Fibroblast of the conjunctiva (primary cell): Measurements from ENCODE around the gene RNASET2.

Experiments
- DNase-seq: peaks from one replicate; pipeline ENCODE4 v3.0.0-alpha.2; 2010; ENCODE audit warnings: low read depth

The RNASET2 gene

DNA sequence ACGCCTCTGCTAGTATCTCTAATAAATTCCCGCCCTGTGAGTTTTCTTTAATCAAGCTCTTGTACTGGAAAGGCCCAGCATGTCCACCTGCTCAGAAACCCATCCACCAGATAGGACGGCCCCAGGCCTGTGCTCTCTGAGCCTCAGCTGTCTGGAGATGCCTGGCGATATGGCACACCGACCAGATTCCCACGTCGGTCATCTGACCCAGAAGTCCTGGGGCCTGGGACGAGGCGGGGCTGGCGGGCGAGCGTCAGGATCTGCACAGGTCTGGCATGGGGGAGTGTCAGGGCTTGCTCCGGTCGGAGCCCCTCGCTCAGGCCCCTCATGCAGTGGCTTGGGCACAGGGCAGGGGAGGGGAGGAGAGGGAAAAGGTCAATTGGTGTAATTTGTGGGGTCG is 10.2 kb downstream of the RNASET2 start:
- DNase-seq, result no peak

DNA sequence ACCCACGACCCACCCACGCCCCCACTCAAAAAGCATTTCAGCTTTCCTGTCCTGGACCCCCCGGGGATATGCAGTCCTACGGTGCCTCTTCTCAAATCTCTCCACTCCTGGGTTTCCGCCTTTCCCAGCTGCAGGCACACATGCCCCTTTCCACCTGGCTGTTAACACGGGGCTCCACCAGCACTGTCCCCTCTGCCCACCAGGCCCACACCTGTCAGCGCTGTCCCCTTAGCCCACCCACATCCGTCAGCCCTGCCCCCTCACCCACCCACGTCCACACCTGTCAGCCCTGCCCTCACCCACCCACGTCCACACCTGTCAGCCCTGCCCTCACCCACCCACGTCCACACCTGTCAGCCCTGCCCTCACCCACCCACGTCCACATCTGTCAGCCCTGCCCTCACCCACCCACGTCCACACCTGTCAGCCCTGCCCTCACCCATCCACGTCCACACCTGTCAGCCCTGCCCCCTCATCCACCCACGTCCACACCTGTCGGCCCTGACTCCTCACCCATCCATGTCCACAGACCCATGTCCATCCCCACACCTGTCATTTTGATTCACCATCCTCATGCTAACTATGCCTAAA is 11.6 kb downstream of the RNASET2 start:
- DNase-seq, result no peak

GRCh38 chr6:166942393-166943168 is 13.8 kb downstream of the RNASET2 start:
- DNase-seq, result no peak

DNA sequence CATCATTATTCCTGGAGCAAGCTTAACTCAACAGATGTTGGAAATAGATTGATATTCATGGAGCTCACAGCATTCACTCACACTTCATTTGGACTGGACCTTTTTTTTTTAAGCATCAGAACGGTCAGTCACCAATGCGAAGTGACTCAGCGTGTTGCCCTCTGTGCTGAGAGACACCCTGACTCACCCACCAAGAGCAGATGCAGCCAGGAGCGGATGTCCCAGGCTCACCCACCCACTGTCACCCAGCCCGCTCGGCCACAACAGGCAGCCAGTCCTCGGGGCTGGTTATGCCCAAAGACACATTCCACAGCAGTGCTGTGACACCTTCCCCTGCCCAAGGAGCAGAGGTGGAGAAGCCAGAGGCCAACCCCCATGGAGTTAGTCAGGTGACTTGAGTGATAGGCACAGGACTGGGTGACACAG is 15.7 kb downstream of the RNASET2 start:
- DNase-seq, result no peak

GRCh38 chr6:166939894-166940293 is 16.5 kb downstream of the RNASET2 start:
- no peak for DNase-seq

DNA sequence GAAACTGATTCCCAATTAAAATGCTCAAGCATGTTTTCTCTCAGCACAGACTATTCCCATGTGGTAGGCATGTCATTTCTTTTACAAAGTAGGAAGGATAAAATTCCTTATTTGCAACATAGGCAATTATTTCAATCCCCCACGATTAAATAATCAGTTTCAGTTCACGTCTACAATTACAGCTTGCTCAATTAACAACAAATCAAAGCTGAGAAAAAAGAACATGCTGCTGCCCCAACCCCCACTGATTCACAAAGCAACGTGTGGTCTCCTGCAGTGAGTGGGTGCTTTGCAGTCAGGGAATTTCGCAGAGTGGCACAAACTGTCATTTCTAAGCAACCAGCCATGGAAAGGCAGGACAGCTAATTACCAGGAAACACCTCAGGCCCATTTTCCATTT is 17.0 kb downstream of the RNASET2 start:
- DNase-seq, result no peak

- DNase-seq, result no peak
Observed at GRCh38 chr6:166938704-166939103, 17.6 kb downstream of the RNASET2 start.

GRCh38 chr6:166938150-166938549 is 18.2 kb downstream of the RNASET2 start:
- no peak for DNase-seq

GRCh38 chr6:166937746-166938145 is 18.6 kb downstream of the RNASET2 start:
- DNase-seq, result no peak

- DNase-seq, result no peak
Observed at GRCh38 chr6:166936079-166936787, 20.1 kb downstream of the RNASET2 start.

DNA sequence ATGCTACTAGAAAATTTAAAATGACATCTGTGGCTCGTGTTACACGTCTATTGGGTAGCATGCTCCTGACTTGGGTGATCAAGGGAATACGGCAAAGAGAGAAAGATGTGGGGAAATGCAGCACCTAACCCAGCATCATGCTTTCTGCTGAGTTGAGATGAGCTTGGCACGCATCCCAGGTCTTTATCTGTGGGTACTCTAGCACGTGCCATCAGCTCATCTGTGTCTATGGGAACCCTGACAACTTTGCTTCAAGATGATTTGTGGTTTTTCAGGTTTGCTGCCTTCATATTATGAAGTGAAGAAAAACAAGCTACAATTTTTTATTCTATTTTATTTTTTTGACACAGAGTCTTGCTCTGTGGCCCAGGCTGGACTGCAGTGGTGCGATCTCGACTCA is 21.0 kb downstream of the RNASET2 start:
- DNase-seq, result no peak

DNA sequence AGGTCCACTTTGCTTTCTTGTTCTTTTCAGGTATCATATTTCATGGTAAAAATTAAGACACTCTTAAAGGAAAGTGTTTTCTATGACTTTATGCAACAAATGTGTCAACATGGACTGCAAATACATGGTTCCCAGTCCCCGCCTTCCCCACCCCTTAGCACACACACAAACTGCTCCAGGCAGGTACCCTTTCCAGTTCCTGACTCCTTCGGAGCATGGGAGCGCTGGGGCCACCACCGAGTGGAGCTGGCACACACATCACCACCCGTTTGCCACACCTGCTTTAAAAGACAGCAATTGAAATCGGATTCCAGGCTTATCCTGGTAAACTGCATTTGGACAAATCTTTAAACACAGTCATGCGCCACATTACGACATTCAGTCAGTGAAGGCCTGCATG is 22.2 kb downstream of the RNASET2 start:
- DNase-seq, result no peak

GRCh38 chr6:166933396-166933795 is 23.0 kb downstream of the RNASET2 start:
- DNase-seq, result no peak

DNA sequence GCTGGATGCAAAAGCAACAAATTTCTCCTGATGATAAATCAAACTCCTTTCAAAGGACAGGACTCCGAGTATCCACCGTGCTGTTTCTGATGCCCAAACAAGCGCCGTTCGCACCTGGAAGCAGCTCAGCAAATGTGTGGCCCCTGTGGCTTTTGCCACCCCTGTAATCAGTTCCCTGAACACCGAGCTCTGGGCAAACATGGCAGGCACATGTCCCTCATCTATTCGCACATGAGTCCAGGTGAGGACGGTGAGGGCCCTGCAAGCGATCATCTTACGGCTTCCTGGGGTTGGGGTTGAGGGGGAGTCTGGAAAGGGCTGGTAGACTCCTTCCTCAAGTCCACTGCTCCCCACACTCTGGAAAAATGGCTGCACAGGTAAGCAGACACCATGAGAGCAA is 23.7 kb downstream of the RNASET2 start:
- DNase-seq, result no peak

DNA sequence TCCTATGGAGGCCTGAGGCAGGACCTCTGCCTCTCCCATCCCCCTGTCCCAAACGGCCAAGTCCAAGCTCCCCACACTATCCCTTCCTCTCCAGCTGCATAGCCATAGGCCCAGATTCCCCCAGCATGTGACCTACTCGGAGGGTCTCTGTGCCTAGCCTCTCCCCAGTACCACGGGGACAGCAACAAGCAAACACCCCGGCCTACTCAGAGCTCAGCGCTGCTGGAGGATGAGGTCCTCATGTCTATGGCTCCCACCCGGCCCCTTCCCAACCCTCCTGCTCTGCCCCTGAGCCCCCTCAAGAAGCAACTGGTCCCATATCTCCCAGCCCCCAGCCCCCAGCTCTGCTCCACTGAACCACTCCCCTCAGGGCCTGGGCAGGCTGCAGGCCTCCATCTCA is 24.2 kb downstream of the RNASET2 start:
- no peak for DNase-seq

GRCh38 chr6:166931426-166931970 is 24.9 kb downstream of the RNASET2 start:
- no peak for DNase-seq

DNA sequence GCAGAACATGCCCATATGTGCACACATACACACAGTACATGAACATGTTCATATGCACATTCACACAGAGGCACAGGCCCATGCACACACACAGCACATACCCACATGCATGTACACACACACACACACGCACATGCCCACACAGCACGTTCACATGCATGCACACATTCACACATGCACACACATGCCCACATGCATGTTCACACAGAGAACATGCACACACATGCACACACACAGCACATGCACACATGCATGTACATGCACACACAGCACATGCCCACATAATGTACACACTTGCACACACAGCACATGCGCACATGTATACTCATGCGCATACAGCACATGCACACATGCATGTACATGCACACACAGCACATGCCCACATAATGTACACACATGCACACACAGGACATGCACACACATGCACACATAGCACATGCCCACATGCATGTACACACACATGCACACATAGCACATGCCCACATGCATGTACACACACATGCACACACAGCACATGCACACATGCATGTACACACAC is 25.9 kb downstream of the RNASET2 start:
- DNase-seq, result no peak

DNA sequence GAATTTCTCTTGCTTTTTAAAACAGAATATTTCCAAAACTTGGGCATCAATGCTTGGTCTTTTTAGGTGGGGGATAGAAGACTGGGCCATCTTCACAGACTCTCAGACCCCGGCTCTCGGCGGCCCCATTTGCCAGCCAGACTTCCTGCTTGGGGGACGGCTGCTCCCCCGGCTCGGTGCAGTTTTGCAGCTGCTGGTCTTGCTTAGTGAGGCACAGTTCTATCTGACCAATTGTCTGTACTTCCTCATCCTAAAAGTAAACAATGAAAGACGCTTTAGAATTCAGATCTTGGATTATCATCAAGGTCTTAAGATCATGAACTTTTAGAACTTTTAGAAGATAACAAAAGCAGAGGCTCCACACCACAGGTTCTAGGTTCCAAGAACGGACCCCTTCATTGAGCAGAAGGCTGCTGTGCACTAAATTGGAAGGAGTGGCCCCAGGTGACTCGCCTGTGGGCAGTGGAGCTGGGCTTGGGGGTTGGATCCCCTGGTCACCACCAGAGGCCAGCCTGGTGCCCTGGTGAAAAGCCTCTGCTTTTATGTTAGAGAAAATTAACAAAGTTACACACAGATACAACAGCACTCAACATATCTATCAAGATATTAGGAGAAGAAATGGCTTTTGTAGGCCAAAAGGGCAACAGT is 26.7 kb downstream of the RNASET2 start:
- DNase-seq, result no peak

DNA sequence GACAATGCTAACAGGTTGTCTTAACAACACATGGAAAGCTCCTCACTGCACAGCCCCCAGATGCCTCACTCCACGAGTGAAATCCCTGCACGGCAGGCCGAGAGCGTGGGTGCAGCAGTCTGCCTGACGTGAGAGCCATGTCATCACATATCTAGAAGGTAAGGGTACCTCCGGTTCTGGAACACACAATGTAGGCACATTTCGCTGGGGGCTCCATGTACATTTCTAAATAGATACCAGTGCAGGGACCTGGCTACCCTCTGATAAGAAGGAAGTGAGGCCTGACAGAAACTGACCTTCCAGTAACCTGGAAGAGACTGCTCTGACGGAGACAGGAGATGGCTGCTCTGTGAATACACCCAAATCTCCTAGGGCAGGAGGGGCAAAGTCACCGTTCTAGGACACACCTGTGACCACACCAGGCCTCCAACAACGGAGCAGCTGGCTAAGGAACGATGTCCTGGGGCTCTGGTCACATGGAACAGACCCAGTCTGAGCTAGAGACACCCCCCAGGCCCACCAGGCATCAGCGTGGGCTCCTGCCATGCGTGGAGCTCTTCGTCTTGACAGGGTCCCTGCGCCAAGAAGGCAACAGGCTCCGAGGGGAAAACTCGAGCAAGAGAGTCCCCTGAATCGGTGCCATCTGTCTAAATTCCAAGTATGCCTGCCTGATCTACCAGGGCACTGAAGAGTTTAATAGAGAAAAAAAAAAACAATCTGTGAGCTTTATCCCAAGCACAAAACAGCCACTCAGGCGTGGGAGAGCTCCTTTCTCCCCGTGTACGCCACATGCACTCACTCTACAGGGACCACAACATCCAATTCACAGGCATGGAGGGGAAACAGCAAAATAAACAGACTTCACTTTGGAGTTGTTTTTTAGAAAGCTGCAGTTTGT is 27.5 kb downstream of the RNASET2 start:
- no peak for DNase-seq

GRCh38 chr6:166927935-166928643 is 28.3 kb downstream of the RNASET2 start:
- no peak for DNase-seq
